HepG2 (cell line): ENCODE results near the gene TSPAN13. TPM values are rescaled to one million over a fixed set of nuclear protein-coding genes. Genes with fewer than 3 reads are reported as not detected.

Source experiments
- ATAC-seq: fragments of 200-7000 bp; cut with Tn5 transposase; 3 replicates; pipeline ENCODE4 v1.9.1; 2020; ENCODE audit warnings: mild to moderate bottlenecking, moderate library complexity
- BruUV-seq: library from RNA; stranded (reverse); fragments of 400-500 nt; replicated peaks from 2 replicates; lab custom pipeline; 2021; lab: Mats Ljungman, UMichigan
- CTCF ChIA-PET: fragments of 300-600 bp; formaldehyde crosslinking; extraction: SDS; loops from one replicate; lab custom pipeline; 2021; ENCODE audit warnings: low total read pairs, inconsistent platforms, low intra/inter-chr PET ratio; lab: Yijun Ruan, JAX
- POLR2A ChIA-PET: fragments of 350-600 bp; sonication (Branson Sonifier 250); formaldehyde crosslinking; loops from one replicate; lab custom pipeline; 2020; ENCODE audit warnings: antibody characterized with exemption, inconsistent platforms; lab: Yijun Ruan, JAX
- DNase-seq: peaks from one replicate; pipeline ENCODE4 v3.0.0-alpha.2; 2015; ENCODE audit warnings: low spot score
- FAIRE-seq: peaks from 3 replicates; lab custom pipeline; 2011; peaks lifted over from hg19 to GRCh38; lab: Jason Lieb, UNC
- H2AFZ ChIP-seq: one replicate; pipeline ENCODE4 v1.6.1; 2011; ENCODE audit warnings: low read length, inconsistent platforms
- H3K27ac ChIP-seq: fragments of 300-600 bp; 3 replicates; pipeline ENCODE4 v1.8.0; 2011; ENCODE audit warnings: mixed run types, mild to moderate bottlenecking, mixed read lengths, low read length, inconsistent platforms; ENCODE audit not compliant: insufficient read depth; ENCODE audit errors: extremely low read length
- H3K27me3 ChIP-seq, 2 experiments: fragments of 200-600 bp in 1 of 2; 2 replicates in 1 of 2; 3 replicates in 1 of 2; pipeline versions ENCODE4 v1.6.0 to v1.8.0; 2011; ENCODE audit warnings: low read length in 2 of 2, mild to moderate bottlenecking in 2 of 2, moderate library complexity in 2 of 2, inconsistent platforms in 1 of 2; ENCODE audit not compliant: insufficient read depth in 2 of 2, control insufficient read depth in 1 of 2
- H3K36me3 ChIP-seq, 2 experiments: fragments of 200-600 bp in 1 of 2; replicated peaks in 1 of 2; 2 replicates in 1 of 2; 3 replicates in 1 of 2; pipeline versions ENCODE4 v1.5.1 to v1.8.0; 2011; ENCODE audit warnings: low read length in 2 of 2, inconsistent platforms in 1 of 2; ENCODE audit not compliant: insufficient read depth in 2 of 2, control insufficient read depth in 1 of 2
- H3K4me1 ChIP-seq: 2 replicates; pipeline ENCODE4 v1.5.1; 2012; ENCODE audit warnings: low read length, inconsistent platforms; ENCODE audit not compliant: insufficient read depth
- H3K4me2 ChIP-seq: 2 replicates; pipeline ENCODE4 v1.6.0; 2011; ENCODE audit warnings: low read depth, low read length, inconsistent platforms
- H3K4me3 ChIP-seq, 3 experiments: fragments of 200-600 bp in 1 of 3; sonication (generic), shearing (Covaris generic) in 1 of 3; replicated peaks in 1 of 3; 2 replicates each; pipeline ENCODE4 v1.5.1; 2011 to 2016; ENCODE audit warnings: low read length in 3 of 3, inconsistent platforms in 2 of 3, low read depth in 2 of 3, mild to moderate bottlenecking in 2 of 3, control low read depth in 1 of 3, mixed read lengths in 1 of 3; ENCODE audit not compliant: insufficient read depth in 1 of 3
- H3K79me2 ChIP-seq: one replicate; pipeline ENCODE4 v1.6.1; 2011; ENCODE audit warnings: low read length, inconsistent platforms; ENCODE audit not compliant: insufficient read depth
- H3K9ac ChIP-seq: 2 replicates; pipeline ENCODE4 v1.6.0; 2011; ENCODE audit warnings: mild to moderate bottlenecking, low read depth, low read length, inconsistent platforms; ENCODE audit not compliant: insufficient read depth
- H3K9me3 ChIP-seq: 2 replicates; pipeline ENCODE4 v1.5.1; 2012; ENCODE audit warnings: mild to moderate bottlenecking, low read length
- H4K20me1 ChIP-seq: 2 replicates; pipeline ENCODE4 v1.6.0; 2011; ENCODE audit warnings: inconsistent platforms, mild to moderate bottlenecking, low read length, moderate library complexity; ENCODE audit not compliant: insufficient read depth
- CBX2 ChIP-seq, 2 experiments: fragments of 200-600 bp in 1 of 2; sonication (generic); formaldehyde crosslinking in 1 of 2; IDR thresholded peaks; 2 replicates each; pipeline versions ENCODE4 v1.7.0 to v1.8.1; 2018 to 2022; ENCODE audit warnings: low read depth in 2 of 2, low read length in 1 of 2, mild to moderate bottlenecking in 1 of 2, missing genetic modification reagents in 1 of 2
- KLF9 ChIP-seq: IDR thresholded peaks from 2 replicates; pipeline ENCODE4 v1.6.1; 2016; ENCODE audit warnings: low read depth
- RCOR2 ChIP-seq: IDR thresholded peaks from 2 replicates; pipeline ENCODE4 v1.6.1; 2016; ENCODE audit warnings: missing biosample characterization, missing genetic modification reagents
- RFXAP ChIP-seq: sonication (generic); formaldehyde crosslinking; IDR thresholded peaks from 2 replicates; pipeline ENCODE4 v1.4.0; 2020; ENCODE audit warnings: missing genetic modification reagents, borderline replicate concordance
- RXRB ChIP-seq: IDR thresholded peaks from 2 replicates; pipeline ENCODE4 v1.6.1; 2016; ENCODE audit warnings: borderline replicate concordance, missing genetic modification reagents, missing compliant biosample characterization
- SOX13 ChIP-seq, 3 experiments: fragments of 450-650 bp in 1 of 3; sonication (generic) in 1 of 3; formaldehyde crosslinking in 1 of 3; IDR thresholded peaks in 2 of 3; conservative IDR thresholded peaks in 1 of 3; 2 replicates each; pipeline versions ENCODE4 v1.5.0 to v1.6.1; 2016 to 2020; ENCODE audit warnings: antibody characterized with exemption in 1 of 3, mild to moderate bottlenecking in 1 of 3, missing compliant biosample characterization in 1 of 3, missing genetic modification reagents in 1 of 3, moderate library complexity in 1 of 3
- STAT5B ChIP-seq: sonication (generic); formaldehyde crosslinking; IDR thresholded peaks from 2 replicates; pipeline ENCODE4 v1.4.0; 2020; ENCODE audit warnings: missing genetic modification reagents
- ZNF382 ChIP-seq: sonication (generic); formaldehyde crosslinking; IDR thresholded peaks from 2 replicates; pipeline ENCODE4 v1.5.0; 2020; ENCODE audit warnings: missing genetic modification reagents, mild to moderate bottlenecking, borderline replicate concordance
- WGBS: methylation state at CpG from one replicate; pipeline ENCODE4 v1.1.6; 2017; ENCODE audit warnings: low lambda C conversion rate; 5-methylcytosine and 5-hydroxymethylcytosine counted together
- in situ Hi-C: cut with HindIII; loops from 2 replicates; pipeline ENCODE4 v1.10.0; 2017; ENCODE audit warnings: low pct_unique_long_range_greater_than_20kb; ENCODE audit not compliant: extremely low pct_ligation_motif_present
- intact Hi-C: fragments of 100-400 bp; cut with micrococcal nuclease; formaldehyde crosslinking; loops from one replicate; pipeline ENCODE4 v1.10.0; 2022; ENCODE audit not compliant: unreplicated experiment
- polyA plus RNA-seq, 8 experiments: library from polyadenylated mRNA; depleted of rRNA in 3 of 8; stranded (reverse) in 7 of 8; unstranded in 1 of 8; fragments of >200 nt; fragmentation: Illumina TruSeq in 4 of 8; extraction: Trizol in 4 of 8; gene quantifications; 2 replicates each; pipeline versions ENCODE4 v1.2.1 to v1.2.3, GENCODE V29; 2011 to 2016; ENCODE audit warnings: low read depth in 4 of 8, missing spikeins in 1 of 8, mixed read lengths in 1 of 8; ENCODE audit not compliant: insufficient read depth in 1 of 8
- total RNA-seq, 5 experiments: library from RNA; depleted of rRNA; stranded (reverse); fragments of >200 nt; fragmentation: Illumina TruSeq; extraction: Trizol; gene quantifications; 2 replicates each; pipeline ENCODE4 v1.2.3, GENCODE V29; 2016; ENCODE audit warnings: low read depth in 1 of 5
- TF ChIP-seq, protein P1 (sequence below): IDR thresholded peaks from 2 replicates; pipeline ENCODE4 v1.6.1; 2016; ENCODE audit warnings: missing compliant biosample characterization, missing genetic modification reagents, borderline replicate concordance
- TF ChIP-seq, protein P2 (sequence below): sonication (generic); formaldehyde crosslinking; IDR thresholded peaks from 2 replicates; pipeline ENCODE4 v1.5.1; 2020; ENCODE audit warnings: missing genetic modification reagents, mild to moderate bottlenecking, borderline replicate concordance
- TF ChIP-seq, protein P3 (sequence below): sonication (generic); formaldehyde crosslinking; IDR thresholded peaks from 2 replicates; pipeline ENCODE4 v1.9.0; 2021; ENCODE audit warnings: missing genetic modification reagents, borderline replicate concordance
- TF ChIP-seq, protein P4 (sequence below): sonication (generic); IDR thresholded peaks from 2 replicates; pipeline ENCODE4 v1.6.1; 2016; ENCODE audit warnings: low read depth, borderline replicate concordance

TSPAN13 gene
- total and polyA plus RNA-seq, 2 of the 13 experiments (the other 11 are each of a cell fraction or from before 2014, with no cell fraction given): 5.8 to 6.2 TPM

DNA sequence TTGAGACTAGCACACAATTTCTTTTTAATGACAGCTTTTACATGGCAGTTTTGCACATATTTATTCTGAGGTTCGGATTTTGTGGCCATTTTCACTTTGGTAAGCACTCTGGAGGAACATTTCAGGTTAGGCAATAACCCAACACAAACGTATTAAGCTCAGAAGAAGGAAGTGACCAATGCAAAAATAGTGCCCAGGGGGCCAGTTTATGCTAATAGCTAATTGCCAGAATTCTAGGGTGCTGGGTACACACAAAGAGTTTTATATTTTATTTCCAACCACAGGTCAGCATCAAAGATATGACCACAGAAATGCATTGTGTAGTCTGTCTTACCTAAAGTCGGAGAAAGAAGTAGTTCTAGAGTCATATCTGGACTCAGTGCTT lies 59.7 kb downstream of the TSPAN13 start (continued):
- TF ChIP-seq, protein P1, sequence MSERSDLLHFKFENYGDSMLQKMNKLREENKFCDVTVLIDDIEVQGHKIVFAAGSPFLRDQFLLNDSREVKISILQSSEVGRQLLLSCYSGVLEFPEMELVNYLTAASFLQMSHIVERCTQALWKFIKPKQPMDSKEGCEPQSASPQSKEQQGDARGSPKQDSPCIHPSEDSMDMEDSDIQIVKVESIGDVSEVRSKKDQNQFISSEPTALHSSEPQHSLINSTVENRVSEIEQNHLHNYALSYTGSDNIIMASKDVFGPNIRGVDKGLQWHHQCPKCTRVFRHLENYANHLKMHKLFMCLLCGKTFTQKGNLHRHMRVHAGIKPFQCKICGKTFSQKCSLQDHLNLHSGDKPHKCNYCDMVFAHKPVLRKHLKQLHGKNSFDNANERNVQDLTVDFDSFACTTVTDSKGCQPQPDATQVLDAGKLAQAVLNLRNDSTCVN (CRISPR knock-in tag): no peak

DNA sequence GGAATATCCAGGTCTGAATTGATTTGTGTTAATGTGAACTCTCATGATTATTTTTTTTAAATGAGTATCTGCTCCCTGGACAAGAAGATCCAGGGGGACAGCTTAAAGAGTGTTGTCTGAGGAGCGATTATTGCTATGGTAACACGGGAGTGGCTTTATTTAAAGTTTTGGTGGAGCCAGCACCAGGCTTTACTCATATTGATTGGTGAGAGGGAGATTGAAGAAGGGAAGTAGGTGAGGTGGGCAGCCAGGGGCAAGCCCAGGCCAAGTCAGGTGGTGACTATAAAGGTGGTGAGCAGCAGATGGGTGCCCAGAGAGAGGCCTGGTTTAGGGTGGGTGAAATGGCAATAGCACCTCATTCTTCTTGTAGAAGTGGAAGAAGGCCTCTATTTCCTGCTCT lies 61.4 kb downstream of the TSPAN13 start:
- Histone ChIP-seq H3K4me2 (no peak overlapping the region), H4K20me1 (no peaks in the 10 kb centered on the region), H3K79me2 (no peaks in the 10 kb centered on the region), H3K4me3 (no peak overlapping the region), H2AFZ (no peak overlapping the region), H3K36me3 (no peaks in the 10 kb centered on the region), H3K9ac (no peak overlapping the region), H3K27me3 (no peaks in the 10 kb centered on the region; a peak in 2 of 5 replicates), H3K27ac (no peak overlapping the region), H3K4me1 (no peaks in the 10 kb centered on the region), H3K9me3 (no peaks in the 10 kb centered on the region)
- intact Hi-C loops: no loop called here
- no peak for DNase-seq
- in situ Hi-C loops: no loop called here
- no peak for ATAC-seq
- BruUV-seq: no TSS peak
- TF ChIP-seq RXRB (no peak), RCOR2 (CRISPR knock-in tag) (no peak), SOX13 (IDR thresholded peaks at IDR 0.05) (no peak), SOX13 (CRISPR knock-in tag; conservative IDR thresholded peaks at IDR 0.05 in 1 of 2, IDR thresholded peaks at IDR 0.05 in 1 of 2) (no peak), KLF9 (CRISPR knock-in tag) (no peak), ZNF382 (CRISPR knock-in tag) (no peak), STAT5B (CRISPR knock-in tag) (no peak), RFXAP (CRISPR knock-in tag) (no peak), CBX2 (IDR thresholded peaks at IDR 0.05; ENCODE audit: low read depth, low read length) (no peak), CBX2 (CRISPR knock-in tag; IDR thresholded peaks at IDR 0.05; ENCODE audit: low read depth) (no peak)
- TF ChIP-seq, protein P2, sequence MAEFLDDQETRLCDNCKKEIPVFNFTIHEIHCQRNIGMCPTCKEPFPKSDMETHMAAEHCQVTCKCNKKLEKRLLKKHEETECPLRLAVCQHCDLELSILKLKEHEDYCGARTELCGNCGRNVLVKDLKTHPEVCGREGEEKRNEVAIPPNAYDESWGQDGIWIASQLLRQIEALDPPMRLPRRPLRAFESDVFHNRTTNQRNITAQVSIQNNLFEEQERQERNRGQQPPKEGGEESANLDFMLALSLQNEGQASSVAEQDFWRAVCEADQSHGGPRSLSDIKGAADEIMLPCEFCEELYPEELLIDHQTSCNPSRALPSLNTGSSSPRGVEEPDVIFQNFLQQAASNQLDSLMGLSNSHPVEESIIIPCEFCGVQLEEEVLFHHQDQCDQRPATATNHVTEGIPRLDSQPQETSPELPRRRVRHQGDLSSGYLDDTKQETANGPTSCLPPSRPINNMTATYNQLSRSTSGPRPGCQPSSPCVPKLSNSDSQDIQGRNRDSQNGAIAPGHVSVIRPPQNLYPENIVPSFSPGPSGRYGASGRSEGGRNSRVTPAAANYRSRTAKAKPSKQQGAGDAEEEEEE (CRISPR knock-in tag): no peak
- TF ChIP-seq, protein P3, sequence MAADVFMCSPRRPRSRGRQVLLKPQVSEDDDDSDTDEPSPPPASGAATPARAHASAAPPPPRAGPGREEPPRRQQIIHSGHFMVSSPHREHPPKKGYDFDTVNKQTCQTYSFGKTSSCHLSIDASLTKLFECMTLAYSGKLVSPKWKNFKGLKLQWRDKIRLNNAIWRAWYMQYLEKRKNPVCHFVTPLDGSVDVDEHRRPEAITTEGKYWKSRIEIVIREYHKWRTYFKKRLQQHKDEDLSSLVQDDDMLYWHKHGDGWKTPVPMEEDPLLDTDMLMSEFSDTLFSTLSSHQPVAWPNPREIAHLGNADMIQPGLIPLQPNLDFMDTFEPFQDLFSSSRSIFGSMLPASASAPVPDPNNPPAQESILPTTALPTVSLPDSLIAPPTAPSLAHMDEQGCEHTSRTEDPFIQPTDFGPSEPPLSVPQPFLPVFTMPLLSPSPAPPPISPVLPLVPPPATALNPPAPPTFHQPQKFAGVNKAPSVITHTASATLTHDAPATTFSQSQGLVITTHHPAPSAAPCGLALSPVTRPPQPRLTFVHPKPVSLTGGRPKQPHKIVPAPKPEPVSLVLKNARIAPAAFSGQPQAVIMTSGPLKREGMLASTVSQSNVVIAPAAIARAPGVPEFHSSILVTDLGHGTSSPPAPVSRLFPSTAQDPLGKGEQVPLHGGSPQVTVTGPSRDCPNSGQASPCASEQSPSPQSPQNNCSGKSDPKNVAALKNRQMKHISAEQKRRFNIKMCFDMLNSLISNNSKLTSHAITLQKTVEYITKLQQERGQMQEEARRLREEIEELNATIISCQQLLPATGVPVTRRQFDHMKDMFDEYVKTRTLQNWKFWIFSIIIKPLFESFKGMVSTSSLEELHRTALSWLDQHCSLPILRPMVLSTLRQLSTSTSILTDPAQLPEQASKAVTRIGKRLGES (CRISPR knock-in tag): no peak
- TF ChIP-seq, protein P4, sequence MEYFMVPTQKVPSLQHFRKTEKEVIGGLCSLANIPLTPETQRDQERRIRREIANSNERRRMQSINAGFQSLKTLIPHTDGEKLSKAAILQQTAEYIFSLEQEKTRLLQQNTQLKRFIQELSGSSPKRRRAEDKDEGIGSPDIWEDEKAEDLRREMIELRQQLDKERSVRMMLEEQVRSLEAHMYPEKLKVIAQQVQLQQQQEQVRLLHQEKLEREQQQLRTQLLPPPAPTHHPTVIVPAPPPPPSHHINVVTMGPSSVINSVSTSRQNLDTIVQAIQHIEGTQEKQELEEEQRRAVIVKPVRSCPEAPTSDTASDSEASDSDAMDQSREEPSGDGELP: no peak
- FAIRE-seq: no peak
- WGBS: 50% methylated on average over 2 of the region's 2 CpGs
- ChIA-PET CTCF (no interaction called here), POLR2A (no interaction called here)
